Rectal smooth muscle tissue (tissue), 1 donor: Measurements from ENCODE around the gene ARHGEF7.

Source experiments
- H3K27ac ChIP-seq: one replicate; pipeline ENCODE4 v1.7.0; 2013; ENCODE audit warnings: low read depth, low read length, inconsistent platforms
- H3K27me3 ChIP-seq: one replicate; pipeline ENCODE4 v1.7.0; 2013; ENCODE audit warnings: low read length; ENCODE audit not compliant: control insufficient read depth, insufficient read depth
- H3K36me3 ChIP-seq: one replicate; pipeline ENCODE4 v1.7.0; 2013; ENCODE audit warnings: low read length; ENCODE audit not compliant: control insufficient read depth, insufficient read depth
- H3K4me1 ChIP-seq: one replicate; pipeline ENCODE4 v1.7.0; 2013; ENCODE audit warnings: low read length; ENCODE audit not compliant: control insufficient read depth, insufficient read depth
- H3K4me3 ChIP-seq: one replicate; pipeline ENCODE4 v1.7.0; 2013; ENCODE audit warnings: low read length
- H3K9ac ChIP-seq: one replicate; pipeline ENCODE4 v1.7.0; 2013; ENCODE audit warnings: low read length

ARHGEF7 gene

DNA sequence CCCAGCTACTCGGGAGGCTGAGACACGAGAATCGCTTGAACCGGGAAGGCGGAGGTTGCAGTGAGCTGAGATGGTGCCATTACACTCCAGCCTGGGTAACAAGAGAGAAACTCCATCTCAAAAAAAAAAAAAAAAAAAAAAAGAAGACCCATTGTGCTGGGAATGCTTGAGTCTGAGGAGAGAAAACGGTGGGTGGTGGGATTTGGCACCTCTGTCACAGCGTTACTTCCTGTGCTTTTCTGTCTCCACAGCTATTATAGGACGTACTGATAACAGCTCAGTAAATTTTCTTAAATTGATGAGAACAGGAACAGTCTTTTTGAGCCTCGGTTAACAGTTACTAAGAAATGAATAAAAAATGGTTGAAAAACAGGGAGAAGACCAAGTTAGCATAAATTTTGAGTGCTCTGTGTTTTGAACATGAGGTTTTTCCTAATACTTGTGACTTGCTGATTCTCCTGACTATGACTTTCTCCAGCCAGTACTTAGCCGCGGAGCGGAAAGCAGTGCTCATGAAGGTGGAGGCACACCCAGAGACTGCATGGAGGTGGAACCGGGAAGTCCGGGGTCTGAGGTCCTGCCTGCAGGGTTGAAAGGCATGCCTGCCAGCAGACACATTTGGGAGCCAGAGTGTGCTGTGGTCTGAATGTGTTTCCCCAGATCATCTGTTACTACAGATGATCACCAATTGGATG, 150.0 kb downstream of the ARHGEF7 start:
- H3K27me3 ChIP-seq, result no peaks in the 10 kb centered on the region
- H3K36me3 ChIP-seq, result peaks cover 8% of the 10 kb centered on the region
- no peaks in the 10 kb centered on the region for H3K4me1 ChIP-seq
- H3K9ac ChIP-seq, result no peak overlapping the region
- H3K4me3 ChIP-seq, result no peak overlapping the region
- no peak overlapping the region for H3K27ac ChIP-seq

DNA sequence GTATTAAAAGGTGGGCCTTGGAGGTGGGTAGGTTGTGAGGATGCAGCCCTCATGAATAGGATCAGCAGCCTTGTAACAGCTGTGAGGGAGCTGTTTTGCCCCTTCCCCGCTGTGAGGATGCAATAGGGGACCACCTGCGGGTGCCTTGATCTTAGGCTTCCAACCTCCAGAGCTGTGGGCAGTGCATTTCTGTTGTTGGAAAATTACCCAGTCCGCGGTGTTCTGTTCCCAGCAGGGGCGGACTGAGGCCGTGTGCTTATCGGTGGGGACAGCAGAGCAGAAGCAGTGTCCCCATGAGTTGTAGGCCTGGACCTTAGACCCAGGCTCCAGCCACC, 150.6 kb downstream of the ARHGEF7 start:
- Histone ChIP-seq H3K9ac (no peak overlapping the region), H3K27me3 (no peaks in the 10 kb centered on the region), H3K27ac (no peak overlapping the region), H3K4me3 (no peak overlapping the region), H3K4me1 (no peaks in the 10 kb centered on the region), H3K36me3 (peaks cover 8% of the 10 kb centered on the region)

DNA sequence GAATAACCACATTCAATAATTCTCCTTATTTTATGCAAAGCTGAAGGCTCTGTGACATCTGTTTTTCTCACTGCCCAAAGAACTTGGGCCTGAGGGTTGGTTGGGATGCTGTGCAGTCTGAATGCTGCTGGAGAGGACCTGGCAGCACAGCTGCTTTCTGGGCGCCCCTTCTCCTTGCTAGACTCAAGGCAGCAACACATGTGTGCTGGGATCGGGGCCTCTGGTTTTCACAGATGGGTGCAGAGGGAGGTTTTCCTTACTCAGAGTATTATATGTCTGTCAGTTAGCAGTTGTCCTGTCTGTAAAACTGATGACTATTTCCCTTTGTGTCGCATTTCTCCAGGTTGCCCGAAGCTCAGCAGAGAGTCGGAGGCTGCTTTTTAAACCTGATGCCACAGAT, 152.1 kb downstream of the ARHGEF7 start:
- H3K36me3 ChIP-seq, result peaks cover 11% of the 10 kb centered on the region
- H3K27ac ChIP-seq, result no peak overlapping the region
- H3K4me1 ChIP-seq, result no peaks in the 10 kb centered on the region
- H3K4me3 ChIP-seq, result no peak overlapping the region
- H3K9ac ChIP-seq, result no peak overlapping the region
- no peaks in the 10 kb centered on the region for H3K27me3 ChIP-seq

DNA sequence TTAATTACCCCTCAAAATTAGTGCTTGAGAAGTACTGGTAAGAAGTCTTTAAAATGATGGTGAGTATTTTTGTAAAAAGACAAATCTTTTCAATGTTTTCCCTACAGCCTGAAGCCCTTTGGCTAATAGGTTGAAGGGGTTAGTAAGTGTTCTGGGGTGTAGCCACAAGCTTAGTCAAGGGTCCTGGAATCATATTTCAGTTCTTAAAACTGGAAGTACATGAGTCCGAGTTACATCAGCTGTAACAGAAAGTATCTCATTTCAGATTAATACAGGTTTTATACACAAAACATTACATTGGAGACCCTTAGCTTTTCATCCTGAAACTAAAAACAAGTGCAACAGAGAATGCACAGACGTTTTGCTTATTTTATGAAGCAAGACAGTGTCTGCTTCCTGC, 152.7 kb downstream of the ARHGEF7 start:
- H3K4me1 ChIP-seq, result no peaks in the 10 kb centered on the region
- peaks cover 11% of the 10 kb centered on the region for H3K36me3 ChIP-seq
- no peak overlapping the region for H3K27ac ChIP-seq

DNA sequence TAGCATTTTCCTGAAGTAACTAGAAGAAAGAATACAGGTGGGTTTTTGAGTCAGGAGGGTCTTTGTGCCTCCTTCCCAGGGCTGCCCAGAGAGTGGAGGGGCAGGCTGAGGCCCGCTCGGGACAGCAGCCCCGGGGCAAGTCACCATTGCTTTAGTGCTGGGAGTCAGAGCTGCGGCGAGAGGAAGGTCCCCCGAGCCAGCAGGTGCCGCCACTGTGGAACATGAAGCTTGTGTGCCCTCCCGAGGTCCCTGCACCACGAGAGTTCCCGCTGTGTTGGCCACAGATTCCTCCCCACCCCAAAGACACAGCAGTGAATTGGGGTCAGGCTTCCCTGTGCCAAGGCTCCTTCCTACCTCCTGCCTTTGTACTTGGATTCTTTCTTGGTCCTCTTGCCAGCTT, 154.4 kb downstream of the ARHGEF7 start:
- Histone ChIP-seq H3K36me3 (peaks cover 13% of the 10 kb centered on the region), H3K4me3 (no peak overlapping the region), H3K9ac (no peak overlapping the region), H3K4me1 (no peaks in the 10 kb centered on the region), H3K27ac (no peak overlapping the region), H3K27me3 (no peaks in the 10 kb centered on the region)

More for the DNA sequence above, 152.7 kb downstream of the ARHGEF7 start:
- no peak overlapping the region for H3K9ac ChIP-seq
- no peak overlapping the region for H3K4me3 ChIP-seq
- no peaks in the 10 kb centered on the region for H3K27me3 ChIP-seq

DNA sequence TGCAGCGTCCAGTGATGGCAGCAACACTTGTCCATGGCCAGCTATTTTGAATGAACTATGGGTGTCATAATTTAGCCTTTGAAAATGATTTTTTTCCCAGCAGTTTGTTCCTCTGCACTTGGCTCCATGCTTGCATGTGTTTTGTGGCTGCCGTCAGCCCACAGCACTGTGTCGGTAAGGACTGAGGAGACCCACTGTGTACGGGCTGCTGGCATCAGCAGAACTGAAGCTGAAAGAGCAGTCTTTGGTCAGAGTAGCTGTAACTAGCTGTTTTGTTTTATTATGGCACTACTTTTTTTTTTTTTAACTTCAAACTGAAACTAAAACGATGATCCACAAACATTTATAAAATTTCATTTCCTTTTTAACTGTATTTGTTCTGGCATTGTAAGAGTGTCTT, 155.0 kb downstream of the ARHGEF7 start:
- no peak overlapping the region for H3K9ac ChIP-seq
- peaks cover 13% of the 10 kb centered on the region for H3K36me3 ChIP-seq
- H3K27me3 ChIP-seq, result no peaks in the 10 kb centered on the region
- no peak overlapping the region for H3K4me3 ChIP-seq
- no peaks in the 10 kb centered on the region for H3K4me1 ChIP-seq
- no peak overlapping the region for H3K27ac ChIP-seq

DNA sequence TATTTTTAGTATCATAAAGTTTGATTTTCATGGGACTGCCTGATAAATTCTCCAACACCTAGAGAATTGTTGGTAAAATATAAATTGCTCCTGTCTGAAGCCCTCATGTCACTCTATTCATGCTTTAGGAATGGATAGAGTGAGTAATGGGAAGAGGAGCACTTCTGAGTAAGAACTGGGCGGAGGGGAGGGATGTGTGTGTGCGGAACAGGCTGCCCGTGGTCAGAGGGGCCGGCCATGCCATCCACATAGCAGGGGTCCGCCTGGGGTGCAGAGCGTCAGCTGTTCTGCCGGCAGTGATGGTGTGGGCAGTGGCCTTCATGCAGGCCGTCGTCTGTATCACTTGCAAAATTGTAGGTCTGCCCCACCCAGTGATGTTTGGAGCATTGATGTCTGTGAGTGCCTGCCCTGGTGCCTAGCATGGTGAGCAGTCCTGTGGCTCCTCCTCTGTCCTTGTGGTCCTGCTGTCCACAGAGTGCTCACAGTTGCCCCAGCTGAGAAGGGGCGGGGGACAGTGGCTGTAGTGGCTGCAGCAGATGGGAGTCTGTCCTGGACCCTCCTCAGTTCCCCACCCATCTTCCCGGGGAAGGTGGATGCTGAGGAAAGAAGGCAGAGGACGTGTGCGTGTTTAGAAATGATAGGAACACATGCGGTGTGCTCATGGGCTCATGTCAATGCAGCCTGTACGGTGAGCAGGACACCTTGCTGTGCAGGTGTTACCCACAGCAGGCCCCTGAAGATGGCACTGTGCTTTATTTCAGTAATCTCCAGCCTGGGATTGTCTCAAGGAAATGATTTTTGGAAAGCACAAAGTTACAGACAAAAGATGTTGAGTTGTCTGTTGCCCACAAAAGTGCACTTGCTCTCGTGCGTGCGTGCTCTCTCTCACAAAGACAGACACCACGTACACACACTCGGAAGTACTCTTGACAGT, 155.9 kb downstream of the ARHGEF7 start:
- H3K36me3 ChIP-seq, result peaks cover 17% of the 10 kb centered on the region
- no peak overlapping the region for H3K27ac ChIP-seq
- H3K9ac ChIP-seq, result no peak overlapping the region
- no peaks in the 10 kb centered on the region for H3K4me1 ChIP-seq
- H3K4me3 ChIP-seq, result no peak overlapping the region
- H3K27me3 ChIP-seq, result no peaks in the 10 kb centered on the region

DNA sequence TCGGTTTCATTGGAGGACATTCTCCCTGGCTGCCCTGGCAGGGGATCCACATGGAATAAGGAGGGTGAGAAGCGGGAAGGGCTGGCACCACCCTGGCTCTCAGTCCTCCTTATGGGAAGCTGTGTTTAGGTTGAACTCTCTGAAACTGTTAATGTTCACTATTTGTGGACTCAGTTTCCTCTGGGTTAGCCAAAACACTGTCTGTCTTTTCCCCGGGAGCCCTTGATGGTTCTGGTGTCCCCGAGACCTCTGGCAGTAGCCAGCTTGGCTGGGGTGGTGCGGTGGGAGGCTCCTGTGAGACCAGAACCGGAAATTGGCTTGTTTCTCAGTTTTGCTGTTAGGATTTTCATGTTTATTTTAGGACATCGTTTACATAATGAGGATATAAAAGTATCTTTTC, 157.0 kb downstream of the ARHGEF7 start:
- Histone ChIP-seq H3K27me3 (no peaks in the 10 kb centered on the region), H3K9ac (no peak overlapping the region)

DNA sequence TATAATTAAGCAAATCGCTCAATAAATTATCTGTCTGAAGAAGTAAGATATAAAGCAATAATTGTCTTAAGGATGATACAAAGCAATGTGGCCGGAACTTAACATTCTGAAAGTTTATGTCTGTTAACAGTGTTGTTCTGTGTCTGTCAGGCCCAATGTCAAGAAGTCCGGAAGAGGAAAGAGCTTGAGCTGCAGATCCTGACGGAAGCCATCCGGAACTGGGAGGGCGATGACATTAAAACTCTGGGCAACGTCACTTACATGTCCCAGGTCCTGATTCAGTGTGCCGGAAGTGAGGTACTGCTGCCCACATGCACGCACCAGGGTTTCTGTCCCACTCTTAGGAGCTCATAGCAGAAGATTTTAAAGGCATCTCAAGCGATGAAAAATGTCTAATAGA, 160.3 kb downstream of the ARHGEF7 start:
- no peaks in the 10 kb centered on the region for H3K4me1 ChIP-seq
- no peak overlapping the region for H3K27ac ChIP-seq
- peaks cover 24% of the 10 kb centered on the region for H3K36me3 ChIP-seq
- H3K4me3 ChIP-seq, result no peak overlapping the region
- H3K27me3 ChIP-seq, result no peaks in the 10 kb centered on the region
- no peak overlapping the region for H3K9ac ChIP-seq

More for the DNA sequence above, 157.0 kb downstream of the ARHGEF7 start:
- Histone ChIP-seq H3K4me1 (no peaks in the 10 kb centered on the region), H3K36me3 (peaks cover 18% of the 10 kb centered on the region), H3K27ac (no peak overlapping the region), H3K4me3 (no peak overlapping the region)

DNA sequence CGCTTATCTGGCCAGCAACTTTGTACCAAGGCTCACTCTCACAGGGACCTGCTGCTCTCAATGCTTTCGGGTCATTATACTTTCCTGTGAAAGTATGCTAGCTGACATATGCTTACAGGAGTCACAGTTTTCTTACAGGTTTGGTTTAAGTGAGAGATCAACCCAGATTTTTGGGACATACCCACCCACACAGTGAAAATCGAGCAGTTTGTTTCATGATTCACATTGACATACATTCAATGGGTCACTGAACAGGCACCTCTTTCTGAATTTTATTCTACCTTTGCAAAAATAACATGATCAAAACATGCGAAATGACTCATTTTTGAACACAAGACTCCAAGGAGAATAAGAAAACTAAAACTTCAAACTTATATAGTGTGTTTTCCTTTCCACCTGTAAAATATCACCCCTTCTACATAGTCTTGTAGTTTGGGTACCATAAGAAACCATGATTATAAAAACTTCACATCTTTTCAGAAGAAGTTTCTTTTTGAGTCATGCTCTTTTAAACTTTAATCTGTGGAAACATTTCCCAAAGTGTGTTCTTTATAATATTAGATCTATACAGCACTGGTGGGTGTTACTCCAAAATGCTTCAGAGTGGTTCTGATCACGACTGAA, 161.0 kb downstream of the ARHGEF7 start:
- H3K4me3 ChIP-seq, result no peak overlapping the region
- no peak overlapping the region for H3K27ac ChIP-seq
- no peaks in the 10 kb centered on the region for H3K4me1 ChIP-seq
- peaks cover 22% of the 10 kb centered on the region for H3K36me3 ChIP-seq
- H3K9ac ChIP-seq, result no peak overlapping the region
- H3K27me3 ChIP-seq, result no peaks in the 10 kb centered on the region

DNA sequence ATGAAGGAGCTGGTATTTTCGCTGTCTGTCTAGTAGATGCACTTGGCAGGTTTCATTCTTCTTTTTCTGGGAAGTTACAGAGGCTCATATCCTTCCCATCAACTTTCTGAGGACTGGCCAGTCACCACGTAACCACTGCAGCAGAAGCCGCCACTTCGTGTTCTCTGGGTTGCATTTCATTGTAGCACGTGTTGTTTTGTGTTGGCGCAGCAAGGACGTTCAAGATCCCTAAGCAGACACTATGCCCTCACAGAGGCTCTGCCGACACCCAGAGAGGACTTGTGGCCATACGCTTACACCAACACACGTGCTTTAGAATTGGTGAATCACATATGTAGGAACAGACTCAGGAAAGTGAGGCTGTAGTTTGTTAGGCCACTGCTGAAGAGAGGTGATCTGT, 163.1 kb downstream of the ARHGEF7 start:
- no peak overlapping the region for H3K9ac ChIP-seq
- H3K27me3 ChIP-seq, result no peaks in the 10 kb centered on the region
- H3K4me3 ChIP-seq, result no peak overlapping the region
- H3K36me3 ChIP-seq, result peaks cover 24% of the 10 kb centered on the region
- peaks cover 18% of the 10 kb centered on the region for H3K4me1 ChIP-seq
- no peak overlapping the region for H3K27ac ChIP-seq

DNA sequence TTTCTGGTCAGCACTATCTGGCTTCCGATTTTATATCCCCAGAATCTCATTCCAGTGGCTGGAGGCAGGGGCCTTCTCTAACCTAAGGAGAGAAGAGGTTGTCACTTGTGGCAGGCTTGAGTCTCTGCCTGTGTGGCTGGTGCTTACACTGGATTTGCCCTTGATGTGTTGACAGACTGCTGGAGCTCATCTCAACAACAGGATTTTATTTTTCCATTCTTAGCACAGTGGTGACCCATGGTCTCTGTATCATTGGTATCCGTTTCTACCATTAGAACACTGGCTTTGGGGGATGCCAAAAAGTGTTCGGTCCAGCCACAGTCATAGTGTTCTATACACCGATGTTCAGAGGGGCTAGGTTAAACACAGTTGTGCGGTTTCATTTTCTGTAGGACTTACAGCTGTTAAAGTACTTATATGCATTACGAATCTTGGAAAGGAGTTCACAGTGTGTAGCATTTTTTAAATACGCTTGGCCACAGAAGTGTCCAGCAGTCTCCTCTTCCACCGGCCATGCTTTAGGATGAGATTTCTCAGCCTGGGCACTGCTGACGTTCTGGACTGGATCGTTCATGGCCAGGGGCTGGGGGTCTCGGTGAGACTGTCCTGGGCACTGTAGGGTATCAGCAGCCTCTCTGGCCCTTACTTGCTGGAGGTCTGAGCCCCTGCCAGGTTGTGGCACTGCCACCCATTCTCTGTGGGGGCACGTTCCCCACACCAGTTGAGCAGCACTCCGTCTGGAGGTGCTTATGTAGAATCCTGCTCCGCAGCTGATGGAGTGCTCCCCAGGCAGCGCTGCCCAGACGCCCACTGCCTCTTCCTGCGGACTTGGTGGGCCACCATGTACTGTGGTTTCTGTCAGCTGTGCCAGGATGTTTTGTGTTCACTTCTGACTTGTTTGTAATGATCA, 163.9 kb downstream of the ARHGEF7 start:
- peaks cover 18% of the 10 kb centered on the region for H3K4me1 ChIP-seq
- H3K36me3 ChIP-seq, result peaks cover 27% of the 10 kb centered on the region
- no peak overlapping the region for H3K4me3 ChIP-seq
- no peaks in the 10 kb centered on the region for H3K27me3 ChIP-seq
- H3K9ac ChIP-seq, result no peak overlapping the region
- no peak overlapping the region for H3K27ac ChIP-seq
